ENCODE results near the gene ZNF679. TPM values are rescaled to one million over a fixed set of nuclear protein-coding genes. Genes with fewer than 3 reads are reported as not detected.
A peak's percentile ranks its signal among the peaks of the same experiment; 100 is the strongest.
"Not testable (repeated sequence)": the region's sequence is repeated elsewhere in the genome, so short reads cannot be mapped to it uniquely, and the experiment has no call there.

The ZNF679 gene
- total RNA-seq, 1 donor from 2014 or later, result not detected

GRCh38 chr7:64307254-64308015 is 79.2 kb downstream of the ZNF679 start:
- DNase-seq (ENCODE audit: low spot score in 2 of 2) (peak; percentile 35 to 67), FAIRE-seq (peak; percentile 17)

- no peak for FAIRE-seq
- no peak for DNase-seq (ENCODE audit: low spot score in 2 of 2)
These were observed 79.7 kb downstream of the ZNF679 start for GRCh38 chr7:64308016-64308270.

- no peak for DNase-seq (ENCODE audit: low spot score in 2 of 2)
- FAIRE-seq, result no peak
These were observed 82.2 kb downstream of the ZNF679 start for GRCh38 chr7:64310426-64310825.

- no peak for DNase-seq (ENCODE audit: low spot score in 2 of 2)
- FAIRE-seq, result no peak
These were observed 84.6 kb downstream of the ZNF679 start for GRCh38 chr7:64312826-64313225.

GRCh38 chr7:64313740-64314491 is 85.6 kb downstream of the ZNF679 start, which contains the start of gene ZNF736:
TSS of gene ZNF736 (plus strand) at chr7:64313961. CDS start at chr7:64314151, 190 bp downstream.
- peak; percentile 57 to 76 for DNase-seq (ENCODE audit: low spot score in 2 of 2)
- peak; percentile 58 for FAIRE-seq

GRCh38 chr7:64314566-64314965 is 86.3 kb downstream of the ZNF679 start:
- no peak for DNase-seq (ENCODE audit: low spot score in 2 of 2)
- FAIRE-seq, result no peak

- DNase-seq (ENCODE audit: low spot score in 2 of 2), result not testable (repeated sequence)
- FAIRE-seq, result peak; percentile 53
These were observed 87.9 kb downstream of the ZNF679 start for GRCh38 chr7:64316031-64316742.

Other genes starting within 250 kb of the ZNF679 start
- gene ZNF722, start 229.6 kb upstream of the ZNF679 start, total RNA-seq, result not detected
- 2.4 TPM for gene ZNF727, start 183.0 kb upstream of the ZNF679 start, total RNA-seq
- not detected for gene ZNF735, start 21.3 kb upstream of the ZNF679 start, total RNA-seq
- 42.0 TPM for gene ZNF736, start 85.5 kb downstream of the ZNF679 start, total RNA-seq